Neural cell (in vitro differentiated cells): Measurements from ENCODE around the gene ZDHHC12.

Experiments used
- EP300 ChIP-seq: fragments of 450-650 bp; conservative IDR thresholded peaks from 2 replicates; pipeline ENCODE4 v1.6.1; 2014; ENCODE audit warnings: antibody characterized with exemption, mild to moderate bottlenecking, moderate library complexity; ENCODE audit not compliant: poor library complexity, severe bottlenecking
- EZH2 ChIP-seq: fragments of 200-600, 300-800 bp; shearing (Covaris generic), sonication (generic); IDR thresholded peaks from 2 replicates; pipeline ENCODE4 v1.6.1; 2014; ENCODE audit warnings: antibody characterized with exemption, low read length, borderline replicate concordance, mild to moderate bottlenecking; ENCODE audit not compliant: insufficient read depth, poor library complexity, severe bottlenecking
- SMC3 ChIP-seq: fragments of 450-650 bp; conservative IDR thresholded peaks from 2 replicates; pipeline ENCODE4 v1.6.1; 2014; ENCODE audit warnings: antibody characterized with exemption, mild to moderate bottlenecking, moderate library complexity; ENCODE audit not compliant: poor library complexity
- TF ChIP-seq, protein P1 (sequence below): fragments of 450-650 bp; IDR thresholded peaks from 2 replicates; pipeline ENCODE4 v1.5.1; 2014; ENCODE audit warnings: antibody characterized with exemption, mild to moderate bottlenecking, moderate library complexity; ENCODE audit not compliant: poor library complexity, severe bottlenecking

DNA sequence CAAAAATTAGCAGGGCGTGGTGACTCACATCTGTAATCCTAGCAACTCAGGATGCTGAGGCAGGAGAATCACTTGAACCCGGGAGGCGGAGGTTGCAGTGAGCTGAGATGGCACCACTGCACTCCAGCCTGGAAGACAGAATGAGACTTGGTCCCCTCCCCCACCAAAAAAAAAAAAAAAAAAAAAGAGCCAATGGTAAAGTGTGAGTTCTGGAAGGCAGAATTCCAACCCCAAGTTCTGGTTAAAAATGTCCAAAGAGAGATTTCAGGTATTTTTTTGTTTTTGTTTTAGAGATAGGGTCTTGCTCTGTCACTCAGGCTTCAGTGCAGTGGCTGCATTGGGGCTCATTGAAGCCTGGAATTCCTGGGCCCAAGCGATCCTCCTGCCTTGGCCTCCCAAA lies 36.5 kb downstream of the ZDHHC12 start:
- TF ChIP-seq, protein P1, sequence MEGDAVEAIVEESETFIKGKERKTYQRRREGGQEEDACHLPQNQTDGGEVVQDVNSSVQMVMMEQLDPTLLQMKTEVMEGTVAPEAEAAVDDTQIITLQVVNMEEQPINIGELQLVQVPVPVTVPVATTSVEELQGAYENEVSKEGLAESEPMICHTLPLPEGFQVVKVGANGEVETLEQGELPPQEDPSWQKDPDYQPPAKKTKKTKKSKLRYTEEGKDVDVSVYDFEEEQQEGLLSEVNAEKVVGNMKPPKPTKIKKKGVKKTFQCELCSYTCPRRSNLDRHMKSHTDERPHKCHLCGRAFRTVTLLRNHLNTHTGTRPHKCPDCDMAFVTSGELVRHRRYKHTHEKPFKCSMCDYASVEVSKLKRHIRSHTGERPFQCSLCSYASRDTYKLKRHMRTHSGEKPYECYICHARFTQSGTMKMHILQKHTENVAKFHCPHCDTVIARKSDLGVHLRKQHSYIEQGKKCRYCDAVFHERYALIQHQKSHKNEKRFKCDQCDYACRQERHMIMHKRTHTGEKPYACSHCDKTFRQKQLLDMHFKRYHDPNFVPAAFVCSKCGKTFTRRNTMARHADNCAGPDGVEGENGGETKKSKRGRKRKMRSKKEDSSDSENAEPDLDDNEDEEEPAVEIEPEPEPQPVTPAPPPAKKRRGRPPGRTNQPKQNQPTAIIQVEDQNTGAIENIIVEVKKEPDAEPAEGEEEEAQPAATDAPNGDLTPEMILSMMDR: no peak
- TF ChIP-seq EZH2 (no peak), SMC3 (no peak), EP300 (no peak)
